Lung (tissue), 12 donors: ENCODE measurements around the gene SMC4. TPM values are rescaled to one million over a fixed set of nuclear protein-coding genes. Genes with fewer than 3 reads are reported as not detected.

Experiments
- ATAC-seq: fragments of 200-7000 bp; cut with Tn5 transposase; one replicate; pipeline ENCODE4 v1.9.1; 2020; ENCODE audit warnings: moderate number of reproducible peaks; ENCODE audit not compliant: insufficient read depth, low FRiP score
- DNase-seq, 3 donors: peaks; one replicate each; pipeline ENCODE4 v3.0.0-alpha.2; 2013 to 2017
- H3K27ac ChIP-seq, 2 donors: one replicate each; pipeline ENCODE4 v1.5.1; 2013; ENCODE audit warnings: mild to moderate bottlenecking in 2 of 2, moderate library complexity in 2 of 2, control low read depth in 1 of 2, inconsistent platforms in 1 of 2, low read depth in 1 of 2, low read length in 1 of 2
- H3K27me3 ChIP-seq, 3 donors: one replicate each; pipeline ENCODE4 v1.5.1; 2013; ENCODE audit warnings: low read length in 2 of 3; ENCODE audit not compliant: control insufficient read depth in 3 of 3, insufficient read depth in 3 of 3
- H3K36me3 ChIP-seq, 4 donors: one replicate each; pipeline ENCODE4 v1.5.1; 2013; ENCODE audit warnings: low read length in 4 of 4, mild to moderate bottlenecking in 1 of 4, moderate library complexity in 1 of 4; ENCODE audit not compliant: control insufficient read depth in 4 of 4, insufficient read depth in 4 of 4
- H3K4me1 ChIP-seq, 5 donors: one replicate each; pipeline ENCODE4 v1.5.1; 2013; ENCODE audit warnings: low read length in 5 of 5, mild to moderate bottlenecking in 2 of 5, moderate library complexity in 1 of 5; ENCODE audit not compliant: control insufficient read depth in 5 of 5, insufficient read depth in 5 of 5
- H3K4me3 ChIP-seq: one replicate; pipeline ENCODE4 v1.5.1; 2013; ENCODE audit warnings: mild to moderate bottlenecking, control low read depth, moderate library complexity
- H3K9ac ChIP-seq, 2 donors: one replicate each; pipeline ENCODE4 v1.5.1; 2013; ENCODE audit warnings: low read length in 2 of 2, control low read depth in 1 of 2; ENCODE audit not compliant: insufficient read depth in 1 of 2
- H3K9me3 ChIP-seq, 4 donors: one replicate each; pipeline ENCODE4 v1.5.1; 2013; ENCODE audit warnings: low read length in 3 of 4, mild to moderate bottlenecking in 1 of 4, moderate library complexity in 1 of 4; ENCODE audit not compliant: control insufficient read depth in 4 of 4, insufficient read depth in 3 of 4
- CTCF ChIP-seq: IDR thresholded peaks from 2 replicates; pipeline ENCODE4 v1.5.1; 2012; ENCODE audit warnings: mild to moderate bottlenecking; ENCODE audit errors: control extremely low read depth, extremely low read depth
- WGBS, 2 donors: extraction: QIAGEN DNeasy Blood & Tissue Kit; methylation state at CpG; one replicate each; pipeline ENCODE4 v1.1.7; 2013; 5-methylcytosine and 5-hydroxymethylcytosine counted together
- polyA plus RNA-seq, 2 donors: library from polyadenylated mRNA; stranded (reverse); fragments of 200-250 nt; gene quantifications; one replicate each; pipeline ENCODE4 v1.2.1, GENCODE V29; 2013
- total RNA-seq, 2 donors: library from RNA; depleted of rRNA in 1 of 2; stranded (reverse); fragments of >200 nt in 1 of 2; gene quantifications; one replicate each; pipeline ENCODE4 v1.2.1, GENCODE V29; 2014 to 2021
- donor health status: control.
- donor health status: control.
- donor health status: Bipolar disorder and iron deficiency.
- donor health status: healthy.
- donor health status: DM: yes; HTN: yes; CAD: no.

SMC4 gene
- total and polyA plus RNA-seq, 4 donors: 13.0 to 258 (median 56.3) TPM

- H3K9ac ChIP-seq: no peak overlapping the region
- DNase-seq (no peak), ATAC-seq (no peak)
- no peak for TF ChIP-seq CTCF
- H3K36me3 ChIP-seq: no peaks in the 10 kb centered on the region
- WGBS, 2 donors: 92 to 93% methylated on average over 10 of the region's 10 CpGs
- H3K4me3 ChIP-seq: no peak overlapping the region
- no peaks in the 10 kb centered on the region for H3K4me1 ChIP-seq
- no peaks in the 10 kb centered on the region for H3K27me3 ChIP-seq
- no peak overlapping the region for H3K27ac ChIP-seq
- no peaks in the 10 kb centered on the region for H3K9me3 ChIP-seq
These were observed 79.9 kb downstream of the SMC4 start for GRCh38 chr3:160479376-160479775.

GRCh38 chr3:160480931-160481330, 81.5 kb downstream of the SMC4 start:
- Histone ChIP-seq H3K9ac (no peak overlapping the region), H3K27ac (no peak overlapping the region), H3K27me3 (no peaks in the 10 kb centered on the region), H3K36me3 (no peaks in the 10 kb centered on the region), H3K4me3 (no peak overlapping the region), H3K9me3 (no peaks in the 10 kb centered on the region), H3K4me1 (peaks cover 0 to under 1% (median 0%) of the 10 kb centered on the region in 5 donors)
- ATAC-seq (no peak), DNase-seq (no peak)
- 94 to 97% methylated on average over 5 of the region's 5 CpGs for WGBS, 2 donors
- TF ChIP-seq CTCF: no peak

GRCh38 chr3:160481856-160482255, 82.4 kb downstream of the SMC4 start:
- peaks cover 0 to 1% (median 0%) of the 10 kb centered on the region in 5 donors for H3K4me1 ChIP-seq
- H3K27me3 ChIP-seq: no peaks in the 10 kb centered on the region
- DNase-seq: peak in 1 of 3 donors; percentile 9
- H3K36me3 ChIP-seq: no peaks in the 10 kb centered on the region
- no peak overlapping the region for H3K27ac ChIP-seq
- TF ChIP-seq CTCF: no peak
- no peak for ATAC-seq
- 81 to 83% methylated on average over 6 of the region's 6 CpGs for WGBS, 2 donors
- no peak overlapping the region for H3K4me3 ChIP-seq
- no peaks in the 10 kb centered on the region for H3K9me3 ChIP-seq
- H3K9ac ChIP-seq: no peak overlapping the region

GRCh38 chr3:160482796-160483195, 83.3 kb downstream of the SMC4 start:
- WGBS, 2 donors: 72 to 80% methylated on average over 3 of the region's 3 CpGs
- H3K27me3 ChIP-seq: no peaks in the 10 kb centered on the region
- DNase-seq: no peak

More at GRCh38 chr3:160482796-160483195, 83.3 kb downstream of the SMC4 start:
- H3K9me3 ChIP-seq: no peaks in the 10 kb centered on the region
- H3K27ac ChIP-seq: no peak overlapping the region
- no peak overlapping the region for H3K4me3 ChIP-seq
- no peak for ATAC-seq
- H3K4me1 ChIP-seq: peaks cover 0 to 1% (median 0%) of the 10 kb centered on the region in 5 donors
- TF ChIP-seq CTCF: no peak
- no peak overlapping the region for H3K9ac ChIP-seq
- H3K36me3 ChIP-seq: no peaks in the 10 kb centered on the region
